Stimulated activated CD4-positive, alpha-beta T cell treated with anti-CD3 and anti-CD28 coated beads, TNF-alpha, amount 100 ng/mL, for 24 hours (primary cell): ENCODE measurements around the gene HNRNPF.
"Not testable (repeated sequence)": the region's sequence is repeated elsewhere in the genome, so short reads cannot be mapped to it uniquely, and the experiment has no call there.

Experiments
- DNase-seq, 3 experiments: peaks; one replicate each; pipeline ENCODE4 v3.0.0-alpha.2; 2020; ENCODE audit warnings: low read depth in 3 of 3

HNRNPF gene

GRCh38 chr10:43396928-43397624 lies 11.9 kb downstream of the HNRNPF start:
- DNase-seq, result peak; percentile 57 to 86 (median 67)

- DNase-seq, result peak; percentile 44 to 81 (median 69)
Observed at GRCh38 chr10:43396061-43396927, 12.7 kb downstream of the HNRNPF start.

- peak in 1 of 3 experiments; percentile 43 for DNase-seq
Observed at GRCh38 chr10:43395571-43396060, 13.4 kb downstream of the HNRNPF start.

GRCh38 chr10:43394868-43395267 lies 14.1 kb downstream of the HNRNPF start:
- no peak for DNase-seq

- no peak for DNase-seq
Observed at GRCh38 chr10:43393606-43394360, 15.2 kb downstream of the HNRNPF start.

- not testable (repeated sequence) for DNase-seq
Observed at GRCh38 chr10:43393186-43393585, 15.8 kb downstream of the HNRNPF start.

- DNase-seq, result no peak
Observed at GRCh38 chr10:43392748-43393147, 16.2 kb downstream of the HNRNPF start.

- no peak for DNase-seq
Observed at GRCh38 chr10:43391496-43391895, 17.5 kb downstream of the HNRNPF start.

- no peak for DNase-seq
Observed at GRCh38 chr10:43390759-43391158, 18.2 kb downstream of the HNRNPF start.

GRCh38 chr10:43390333-43390732 lies 18.7 kb downstream of the HNRNPF start:
- no peak for DNase-seq

- DNase-seq, result no peak
Observed at GRCh38 chr10:43389867-43390266, 19.1 kb downstream of the HNRNPF start.

GRCh38 chr10:43387678-43388032 lies 21.3 kb downstream of the HNRNPF start:
- DNase-seq, result no peak

GRCh38 chr10:43386981-43387677 lies 21.9 kb downstream of the HNRNPF start:
- DNase-seq, result no peak

GRCh38 chr10:43386549-43386948 lies 22.4 kb downstream of the HNRNPF start:
- no peak for DNase-seq

GRCh38 chr10:43385412-43386004 lies 23.5 kb downstream of the HNRNPF start:
- DNase-seq, result no peak

GRCh38 chr10:43384252-43385221 lies 24.4 kb downstream of the HNRNPF start:
- DNase-seq, result no peak

GRCh38 chr10:43383204-43383971 lies 25.6 kb downstream of the HNRNPF start:
- DNase-seq, result no peak

- DNase-seq, result no peak
Observed at GRCh38 chr10:43380610-43381222, 28.3 kb downstream of the HNRNPF start.

GRCh38 chr10:43377424-43377883 lies 31.5 kb downstream of the HNRNPF start:
- DNase-seq, result no peak
